KMS-11 (cell line): ENCODE measurements around the gene SNX22.
"Not testable (repeated sequence)": the region's sequence is repeated elsewhere in the genome, so short reads cannot be mapped to it uniquely, and the experiment has no call there.

Experiments used
- H2AFZ ChIP-seq: fragments of 200-600 bp; sonication (generic); 2 replicates; pipeline ENCODE4 v1.6.1; 2016; ENCODE audit warnings: antibody characterized with exemption, mixed run types, low read depth
- H3K27ac ChIP-seq: fragments of 200-600 bp; sonication (generic); 2 replicates; pipeline ENCODE4 v1.6.1; 2016; ENCODE audit warnings: mild to moderate bottlenecking, mixed run types
- H3K27me3 ChIP-seq: fragments of 200-600 bp; sonication (generic); 2 replicates; pipeline ENCODE4 v1.6.1; 2017; ENCODE audit warnings: mild to moderate bottlenecking, low read depth, mixed run types, moderate library complexity; ENCODE audit not compliant: insufficient read depth
- H3K36me3 ChIP-seq: fragments of 200-600 bp; sonication (generic); 2 replicates; pipeline ENCODE4 v1.6.1; 2017; ENCODE audit warnings: mild to moderate bottlenecking, mixed run types; ENCODE audit not compliant: insufficient read depth
- H3K4me1 ChIP-seq: fragments of 200-600 bp; sonication (generic); 2 replicates; pipeline ENCODE4 v1.6.1; 2016; ENCODE audit warnings: mild to moderate bottlenecking, low read depth, mixed run types; ENCODE audit not compliant: poor library complexity, severe bottlenecking
- H3K4me2 ChIP-seq: fragments of 200-600 bp; sonication (generic); 2 replicates; pipeline ENCODE4 v1.7.0; 2016; ENCODE audit warnings: mild to moderate bottlenecking, mixed run types
- H3K4me3 ChIP-seq: fragments of 200-600 bp; sonication (generic); IDR thresholded peaks from 2 replicates; pipeline ENCODE4 v1.6.1; 2017; ENCODE audit warnings: low read depth, low read length, mixed read lengths; ENCODE audit not compliant: insufficient read depth
- H3K79me2 ChIP-seq: fragments of 200-600 bp; sonication (generic); 2 replicates; pipeline ENCODE4 v1.6.1; 2016; ENCODE audit warnings: low read depth, mixed run types; ENCODE audit not compliant: insufficient read depth
- H3K9ac ChIP-seq: fragments of 200-600 bp; sonication (generic); 2 replicates; pipeline ENCODE4 v1.6.1; 2016; ENCODE audit warnings: mild to moderate bottlenecking, mixed run types
- H4K20me1 ChIP-seq: fragments of 200-600 bp; sonication (generic); 2 replicates; pipeline ENCODE4 v1.6.1; 2016; ENCODE audit warnings: mild to moderate bottlenecking, mixed run types; ENCODE audit not compliant: insufficient read depth
- CTCF ChIP-seq: fragments of 200-600 bp; sonication (generic); conservative IDR thresholded peaks from 2 replicates; pipeline ENCODE4 v1.6.1; 2017; ENCODE audit warnings: low read depth, mild to moderate bottlenecking, antibody characterized with exemption, low read length, moderate library complexity, mixed read lengths

The SNX22 gene

DNA sequence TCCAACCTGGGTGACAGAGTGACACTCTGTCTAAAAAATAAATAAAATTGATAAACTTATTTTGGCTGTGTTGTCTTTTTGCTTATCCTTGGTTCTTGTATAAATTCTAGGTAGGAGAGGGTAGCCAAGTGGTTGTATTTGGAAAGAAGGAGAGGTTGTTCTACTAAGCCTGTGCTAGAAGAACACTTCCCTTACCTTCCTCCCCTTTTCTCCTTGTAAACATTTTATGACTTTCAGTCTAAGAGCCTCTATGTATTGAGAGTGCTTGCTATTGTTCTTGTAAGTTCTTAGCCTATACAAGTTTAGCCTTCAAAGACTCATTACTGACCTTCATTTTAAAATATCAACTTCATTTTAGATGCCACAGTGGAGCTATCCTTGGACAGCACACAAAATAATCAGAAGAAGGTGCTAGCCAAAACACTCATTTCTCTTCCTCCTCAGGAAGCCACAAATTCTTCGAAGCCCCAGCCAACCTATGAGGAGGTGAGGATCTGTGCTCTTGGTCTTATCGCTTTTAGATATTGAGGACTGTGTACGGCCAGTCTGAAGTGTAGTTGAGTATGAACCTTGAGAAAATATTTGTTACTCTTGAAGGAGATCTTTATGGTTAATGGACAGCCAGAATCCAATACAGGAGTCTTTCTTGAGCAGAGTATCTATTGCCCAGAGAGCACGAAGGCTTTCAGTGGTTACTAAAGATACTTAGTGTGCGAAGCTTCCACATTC lies 33.6 kb upstream of the SNX22 start:
- Histone ChIP-seq H3K4me2 (no peak overlapping the region), H3K27ac (no peak overlapping the region), H3K4me1 (peaks cover 6% of the 10 kb centered on the region), H3K9ac (no peak overlapping the region), H2AFZ (no peak overlapping the region), H3K79me2 (no peaks in the 10 kb centered on the region), H3K4me3 (no peak overlapping the region), H3K36me3 (no peaks in the 10 kb centered on the region), H3K27me3 (no peaks in the 10 kb centered on the region), H4K20me1 (no peaks in the 10 kb centered on the region)
- no peak for TF ChIP-seq CTCF

- not testable (repeated sequence) for H3K36me3 ChIP-seq, H3K27ac ChIP-seq, H3K4me3 ChIP-seq
These were observed 31.2 kb upstream of the SNX22 start for GRCh38 chr15:64120322-64120721.

GRCh38 chr15:64121614-64122013 lies 29.9 kb upstream of the SNX22 start:
- H3K4me1 ChIP-seq, result no peaks in the 10 kb centered on the region

More at GRCh38 chr15:64120322-64120721, 31.2 kb upstream of the SNX22 start:
- not testable (repeated sequence) for H3K79me2 ChIP-seq, H3K4me2 ChIP-seq, H4K20me1 ChIP-seq, H3K9ac ChIP-seq, H2AFZ ChIP-seq, H3K4me1 ChIP-seq, H3K27me3 ChIP-seq

GRCh38 chr15:64122444-64122843 lies 29.1 kb upstream of the SNX22 start:
- no peaks in the 10 kb centered on the region for H3K4me1 ChIP-seq
- H3K27ac ChIP-seq, result no peak overlapping the region
- no peaks in the 10 kb centered on the region for H3K27me3 ChIP-seq
- no peak overlapping the region for H3K9ac ChIP-seq
- no peak overlapping the region for H3K4me3 ChIP-seq
- TF ChIP-seq CTCF, result no peak
- H3K4me2 ChIP-seq, result no peak overlapping the region
- no peak overlapping the region for H2AFZ ChIP-seq
- no peaks in the 10 kb centered on the region for H3K79me2 ChIP-seq
- H4K20me1 ChIP-seq, result no peaks in the 10 kb centered on the region
- H3K36me3 ChIP-seq, result no peaks in the 10 kb centered on the region

More at GRCh38 chr15:64121614-64122013, 29.9 kb upstream of the SNX22 start:
- Histone ChIP-seq H3K36me3 (no peaks in the 10 kb centered on the region), H4K20me1 (no peaks in the 10 kb centered on the region), H3K27me3 (no peaks in the 10 kb centered on the region), H2AFZ (no peak overlapping the region), H3K9ac (no peak overlapping the region), H3K79me2 (no peaks in the 10 kb centered on the region), H3K4me3 (no peak overlapping the region), H3K27ac (no peak overlapping the region), H3K4me2 (no peak overlapping the region)
- TF ChIP-seq CTCF, result no peak

DNA sequence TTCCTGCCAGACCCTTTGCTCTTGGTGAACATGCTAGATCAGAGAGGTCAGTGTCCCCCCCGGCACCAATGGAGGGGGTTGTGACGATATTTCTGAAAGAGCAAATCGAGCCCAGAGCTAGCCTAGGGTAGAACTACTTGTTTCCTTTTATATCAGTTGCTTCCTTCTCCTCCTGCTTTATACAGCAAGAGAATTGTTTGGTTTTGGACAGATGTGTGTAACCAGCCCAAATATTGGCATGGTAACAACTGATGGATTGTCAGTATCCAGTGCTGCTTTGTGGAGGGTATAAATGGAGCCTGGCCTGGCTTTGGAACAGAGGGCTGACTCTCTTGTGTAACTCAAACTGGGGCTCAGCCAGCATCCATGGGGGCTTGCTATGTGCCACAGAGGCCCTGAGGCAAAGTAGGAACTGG lies 28.6 kb upstream of the SNX22 start:
- TF ChIP-seq CTCF, result no peak
- no peaks in the 10 kb centered on the region for H3K4me1 ChIP-seq

More for the DNA sequence above, 28.6 kb upstream of the SNX22 start:
- H3K27ac ChIP-seq, result no peak overlapping the region
- no peak overlapping the region for H2AFZ ChIP-seq
- H3K27me3 ChIP-seq, result no peaks in the 10 kb centered on the region
- H3K9ac ChIP-seq, result no peak overlapping the region
- H4K20me1 ChIP-seq, result no peaks in the 10 kb centered on the region
- no peaks in the 10 kb centered on the region for H3K79me2 ChIP-seq
- no peaks in the 10 kb centered on the region for H3K36me3 ChIP-seq
- no peak overlapping the region for H3K4me3 ChIP-seq
- no peak overlapping the region for H3K4me2 ChIP-seq
